HG02981 (cell line): ENCODE data around the gene ANKRD9.

ENCODE experiments used
- ATAC-seq: cut with Tn5 transposase; IDR thresholded peaks from one replicate; pipeline ENCODE4 v1.9.1; 2021; ENCODE audit warnings: mild to moderate bottlenecking, moderate library complexity; ENCODE audit not compliant: unreplicated experiment

Gene ANKRD9

DNA sequence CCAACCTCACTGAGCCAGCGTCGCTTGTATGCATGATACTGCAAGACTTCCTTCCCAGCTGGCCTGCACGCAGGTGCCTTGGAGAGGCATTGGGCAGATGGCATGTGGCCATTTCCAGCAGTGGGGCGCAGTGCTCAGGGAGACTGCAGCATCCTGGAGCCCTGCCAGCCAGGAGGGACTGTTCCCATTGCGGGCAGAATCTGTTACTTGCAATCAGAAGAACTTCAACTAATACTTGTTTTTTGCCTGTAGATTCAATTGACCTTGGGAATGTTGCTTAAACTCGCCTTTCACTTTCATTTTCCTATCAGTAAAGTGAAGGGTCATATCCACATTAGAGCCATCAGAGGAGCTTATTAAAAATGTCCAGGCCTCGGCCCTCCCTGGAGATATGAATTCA, 29.8 kb downstream of the ANKRD9 start:
- ATAC-seq = no peak

GRCh38 chr14:102479107-102479506, 30.5 kb downstream of the ANKRD9 start:
- ATAC-seq = no peak

DNA sequence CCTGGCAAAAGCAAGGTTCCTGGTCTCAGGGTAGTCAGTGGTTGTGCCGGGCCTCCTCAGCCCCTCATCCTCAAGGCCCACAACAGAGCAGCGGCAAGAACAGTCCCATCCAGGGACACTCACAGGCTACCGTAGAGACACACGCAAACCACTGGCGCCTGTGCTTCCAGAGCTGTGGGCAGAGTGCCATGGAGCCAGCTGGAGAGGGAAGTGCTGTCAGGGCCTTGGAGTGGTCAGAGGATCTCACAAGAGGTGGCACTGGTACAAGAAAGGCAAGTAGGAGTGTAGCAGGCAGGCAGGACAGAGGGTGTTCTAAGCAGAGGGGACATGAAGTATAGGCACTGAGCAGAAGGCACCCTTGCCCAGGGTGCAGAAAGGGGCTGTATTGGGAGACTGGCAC, 34.6 kb downstream of the ANKRD9 start:
- ATAC-seq = no peak

DNA sequence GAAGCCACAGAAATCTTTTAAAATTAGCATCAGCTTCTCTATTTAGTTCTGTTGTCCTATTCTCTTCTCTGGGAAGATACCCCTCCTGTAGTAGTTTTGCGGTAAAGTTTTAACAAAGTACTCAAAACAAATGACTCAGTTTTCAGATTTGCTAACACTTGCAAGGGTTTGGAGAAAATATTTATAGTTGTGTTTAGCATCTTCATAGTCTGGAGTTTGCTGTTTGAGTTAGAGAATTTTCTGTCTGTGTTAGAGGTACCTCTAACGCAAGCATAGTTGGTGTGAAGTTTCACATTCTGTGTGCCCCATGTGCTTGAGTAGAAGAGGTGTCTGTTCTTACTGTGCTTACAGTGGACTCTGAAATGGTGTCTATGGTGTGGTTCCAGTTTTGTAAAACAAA, 36.0 kb downstream of the ANKRD9 start:
- no peak for ATAC-seq

GRCh38 chr14:102472791-102473150, 36.8 kb downstream of the ANKRD9 start:
- ATAC-seq = no peak

DNA sequence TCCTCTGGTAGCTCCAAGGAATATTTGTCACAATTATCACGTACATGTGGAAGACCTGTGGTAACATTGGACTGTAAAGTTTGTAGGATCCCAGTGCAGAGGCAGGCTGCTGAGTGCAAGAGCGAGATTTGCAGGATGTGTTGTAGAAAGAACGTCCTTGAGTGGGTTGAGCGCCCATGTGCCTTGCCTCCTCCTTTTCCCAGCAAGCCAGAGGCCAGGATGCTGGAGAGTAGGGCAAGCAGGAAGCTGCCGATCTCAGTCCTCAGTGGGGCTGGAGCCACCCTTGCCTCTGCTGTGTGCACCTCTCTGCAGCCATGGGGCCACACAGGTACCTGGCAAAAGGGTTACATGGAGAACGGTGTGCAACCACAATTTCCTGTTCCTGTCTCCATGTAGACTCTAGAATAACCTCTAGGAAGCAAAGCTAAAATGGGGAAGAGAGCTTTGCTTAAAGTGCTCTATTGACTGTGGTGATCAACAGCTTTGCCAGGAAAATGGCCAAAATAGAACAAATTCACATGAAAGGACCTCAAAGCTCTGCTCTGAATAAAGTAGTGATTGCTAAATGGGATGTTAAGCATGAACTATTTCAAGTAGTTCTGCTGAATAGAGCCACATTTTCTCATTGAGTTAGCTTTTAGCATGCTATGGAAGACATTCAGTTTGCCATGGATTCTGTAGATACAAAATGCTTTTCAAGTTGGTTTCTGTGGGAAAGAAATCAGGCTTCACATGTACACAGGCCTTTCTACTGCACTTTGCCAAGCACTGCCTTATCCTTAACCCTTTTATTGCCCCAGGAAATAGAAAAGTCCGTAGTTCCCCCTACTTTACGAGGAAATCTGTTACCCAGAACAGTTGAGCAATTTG, 37.4 kb downstream of the ANKRD9 start:
- ATAC-seq = no peak

- no peak for ATAC-seq
Observed at GRCh38 chr14:102469261-102469660, 40.3 kb downstream of the ANKRD9 start.

DNA sequence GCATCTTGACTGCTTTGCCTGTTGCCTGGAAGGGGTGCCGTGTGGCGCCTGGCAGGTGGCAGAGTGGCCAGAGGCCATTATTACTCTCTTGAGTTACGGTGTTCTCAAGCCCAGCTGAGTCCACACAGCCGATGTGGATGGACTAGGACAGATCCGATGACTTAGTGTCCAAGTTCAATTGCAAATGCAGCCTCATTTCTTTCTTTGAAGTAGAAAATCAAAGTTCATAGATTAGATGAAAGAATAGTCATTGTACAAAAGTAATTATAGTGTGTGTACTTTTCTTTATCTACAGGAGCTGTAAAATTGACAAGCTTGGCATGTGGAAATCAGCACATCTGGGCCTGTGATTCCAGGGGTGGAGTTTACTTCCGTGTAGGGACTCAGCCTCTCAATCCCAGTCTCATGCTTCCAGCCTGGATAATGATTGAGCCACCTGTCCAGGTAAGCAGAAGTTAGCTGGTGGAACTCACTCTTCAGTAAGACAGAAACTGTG, 44.7 kb downstream of the ANKRD9 start:
- no peak for ATAC-seq

GRCh38 chr14:102464006-102464405, 45.6 kb downstream of the ANKRD9 start:
- ATAC-seq = no peak

DNA sequence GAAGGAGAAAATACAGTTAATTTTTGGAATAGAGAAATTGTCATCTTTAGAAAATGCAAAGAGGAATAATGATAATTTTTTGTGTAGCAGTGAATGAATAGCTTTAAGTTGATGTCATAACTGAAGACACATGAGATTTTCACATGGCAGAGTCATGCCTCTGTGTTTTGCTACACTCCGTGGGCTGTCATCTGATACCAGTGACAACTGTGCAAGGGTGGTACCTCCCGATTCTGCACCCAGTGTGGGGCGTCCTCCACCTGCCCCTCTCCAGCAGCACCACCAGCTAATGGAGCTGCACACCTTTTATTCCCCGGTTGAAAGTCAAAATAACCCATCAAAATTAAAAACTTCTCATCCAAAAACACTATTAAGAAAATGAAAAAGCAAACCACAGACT, 47.2 kb downstream of the ANKRD9 start:
- no peak for ATAC-seq

GRCh38 chr14:102461490-102462338, 47.9 kb downstream of the ANKRD9 start:
- ATAC-seq = no peak

GRCh38 chr14:102457509-102457908, 52.1 kb downstream of the ANKRD9 start:
- no peak for ATAC-seq

DNA sequence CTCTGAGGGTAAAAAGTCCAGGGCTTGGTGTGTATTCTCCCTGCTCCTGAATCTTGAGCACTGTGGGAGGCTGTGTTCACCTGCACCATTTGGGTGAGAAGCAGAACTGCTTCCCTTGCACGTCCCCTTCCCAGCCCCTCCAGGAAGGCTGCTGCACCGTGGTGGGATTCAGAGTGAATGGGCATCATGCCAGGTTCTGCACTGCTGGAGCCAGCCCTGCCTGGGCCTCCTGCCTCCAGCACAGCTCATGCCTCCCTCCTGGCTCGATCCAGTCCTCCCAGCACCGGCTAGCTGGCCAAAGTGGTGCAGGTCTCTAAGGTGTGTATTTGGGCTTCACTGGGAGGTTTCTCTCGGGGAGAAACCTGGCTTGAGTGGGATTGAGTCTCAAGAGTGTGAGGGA, 54.9 kb downstream of the ANKRD9 start:
- ATAC-seq = no peak

- no peak for ATAC-seq
Observed at GRCh38 chr14:102452302-102452701, 57.3 kb downstream of the ANKRD9 start.
